ENCODE data around the gene CLIP1.

DNA sequence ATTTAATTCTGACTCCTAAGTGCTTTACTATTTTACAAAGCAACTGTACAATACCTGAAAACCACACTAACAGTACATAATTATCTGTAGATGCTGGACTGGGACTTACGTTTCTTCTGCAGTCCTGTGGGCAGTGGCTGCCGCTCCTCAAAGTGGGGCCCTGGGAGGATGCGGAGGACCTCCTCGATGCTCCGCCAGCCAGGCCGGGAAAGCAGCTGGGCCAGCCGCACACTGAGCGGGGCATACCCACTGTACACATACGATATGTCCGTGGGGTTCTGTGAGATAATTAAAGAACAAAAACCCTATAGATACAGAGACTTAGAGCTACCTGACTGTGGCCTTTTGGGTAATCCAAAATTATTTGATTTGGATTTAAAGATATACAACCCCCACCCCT lies 189.8 kb downstream of the CLIP1 start:
- TF ChIP-seq, protein P1, sequence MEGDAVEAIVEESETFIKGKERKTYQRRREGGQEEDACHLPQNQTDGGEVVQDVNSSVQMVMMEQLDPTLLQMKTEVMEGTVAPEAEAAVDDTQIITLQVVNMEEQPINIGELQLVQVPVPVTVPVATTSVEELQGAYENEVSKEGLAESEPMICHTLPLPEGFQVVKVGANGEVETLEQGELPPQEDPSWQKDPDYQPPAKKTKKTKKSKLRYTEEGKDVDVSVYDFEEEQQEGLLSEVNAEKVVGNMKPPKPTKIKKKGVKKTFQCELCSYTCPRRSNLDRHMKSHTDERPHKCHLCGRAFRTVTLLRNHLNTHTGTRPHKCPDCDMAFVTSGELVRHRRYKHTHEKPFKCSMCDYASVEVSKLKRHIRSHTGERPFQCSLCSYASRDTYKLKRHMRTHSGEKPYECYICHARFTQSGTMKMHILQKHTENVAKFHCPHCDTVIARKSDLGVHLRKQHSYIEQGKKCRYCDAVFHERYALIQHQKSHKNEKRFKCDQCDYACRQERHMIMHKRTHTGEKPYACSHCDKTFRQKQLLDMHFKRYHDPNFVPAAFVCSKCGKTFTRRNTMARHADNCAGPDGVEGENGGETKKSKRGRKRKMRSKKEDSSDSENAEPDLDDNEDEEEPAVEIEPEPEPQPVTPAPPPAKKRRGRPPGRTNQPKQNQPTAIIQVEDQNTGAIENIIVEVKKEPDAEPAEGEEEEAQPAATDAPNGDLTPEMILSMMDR (IDR thresholded peaks at IDR 0.05): no peak
- no peak for TF ChIP-seq POLR2A (IDR thresholded peaks at IDR 0.05)

All from uterus (tissue), 2 donors.